Right forelimb (tissue), 1 donor: ENCODE data around the gene FBXW11.
"Not testable (repeated sequence)": the region's sequence is repeated elsewhere in the genome, so short reads cannot be mapped to it uniquely, and the experiment has no call there.

ENCODE experiments used
- DNase-seq: peaks from one replicate; pipeline ENCODE4 v3.0.0-alpha.2; 2018

Gene FBXW11

DNA sequence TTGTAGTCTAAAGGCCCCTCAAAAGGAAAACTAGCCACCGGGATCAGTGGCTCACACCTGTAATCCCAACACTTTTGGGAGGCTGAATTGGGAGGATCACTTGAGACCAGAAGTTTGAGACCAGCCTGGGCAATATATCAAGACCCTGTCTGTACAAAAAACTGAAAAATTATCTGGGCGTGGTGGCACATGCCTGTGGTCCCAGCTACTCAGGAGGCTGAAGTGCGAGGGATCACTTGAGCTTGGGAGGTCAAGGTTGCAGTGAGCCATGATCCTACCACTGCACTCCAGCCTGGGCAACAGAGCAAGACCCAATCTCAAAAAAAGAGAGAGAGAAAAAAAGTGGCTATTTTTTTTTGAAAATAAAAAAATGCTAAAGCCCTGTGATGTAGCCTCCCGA, 55.2 kb downstream of the FBXW11 start:
- DNase-seq = no peak

DNA sequence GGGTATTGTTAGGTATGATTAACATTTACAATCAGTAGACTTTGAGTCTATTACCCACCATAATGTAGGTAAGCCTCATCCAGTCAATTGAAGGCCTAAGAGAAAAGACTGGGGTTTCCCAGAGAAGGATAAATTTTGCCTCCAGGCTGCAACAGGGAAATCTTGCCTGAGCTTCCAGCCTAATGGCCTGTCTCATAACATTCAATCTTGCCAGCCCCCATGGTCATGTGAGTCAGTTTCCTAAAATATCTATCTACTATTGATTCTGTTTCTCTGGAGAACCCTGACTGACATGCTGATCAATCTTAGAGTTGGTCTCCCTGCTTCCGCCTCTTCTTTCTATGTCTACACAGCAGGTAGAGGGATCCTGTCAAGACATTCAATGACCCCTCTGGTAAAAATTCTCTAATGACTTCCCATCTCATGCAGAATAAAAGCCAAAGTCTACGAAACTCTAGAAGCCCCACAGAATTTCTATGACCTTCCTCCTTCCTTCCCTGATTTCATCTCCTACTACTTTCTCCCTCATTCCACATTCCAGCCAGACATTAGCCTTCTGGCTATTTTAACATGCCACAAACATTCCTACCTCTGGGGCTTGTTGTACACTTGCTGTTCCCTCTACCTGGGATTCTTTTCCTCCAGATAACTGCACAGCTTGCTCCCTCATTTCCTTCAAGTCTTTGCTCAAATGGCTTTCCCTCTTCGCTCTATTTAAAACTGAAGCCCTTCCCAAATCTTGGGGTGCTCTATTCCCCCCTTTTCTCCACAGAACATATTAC, 60.2 kb downstream of the FBXW11 start:
- no peak for DNase-seq

DNA sequence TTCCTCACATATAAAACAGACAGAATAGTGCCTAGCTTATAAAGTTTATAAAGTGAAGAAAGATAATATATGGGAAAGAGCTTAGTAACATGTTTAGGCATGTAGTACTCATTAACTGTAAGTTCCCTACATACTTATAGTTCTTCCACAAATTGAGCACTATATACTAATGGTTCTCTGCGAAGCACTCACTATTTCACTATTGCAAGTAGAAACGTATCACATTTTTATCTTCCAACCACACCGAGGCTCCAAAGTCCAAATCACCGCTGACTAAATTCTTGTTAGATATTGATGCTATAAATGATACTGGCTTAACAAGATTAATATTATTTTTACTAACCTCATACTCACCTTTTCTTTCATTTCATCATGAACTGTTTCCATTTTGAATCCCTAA, 61.0 kb downstream of the FBXW11 start:
- DNase-seq = no peak

DNA sequence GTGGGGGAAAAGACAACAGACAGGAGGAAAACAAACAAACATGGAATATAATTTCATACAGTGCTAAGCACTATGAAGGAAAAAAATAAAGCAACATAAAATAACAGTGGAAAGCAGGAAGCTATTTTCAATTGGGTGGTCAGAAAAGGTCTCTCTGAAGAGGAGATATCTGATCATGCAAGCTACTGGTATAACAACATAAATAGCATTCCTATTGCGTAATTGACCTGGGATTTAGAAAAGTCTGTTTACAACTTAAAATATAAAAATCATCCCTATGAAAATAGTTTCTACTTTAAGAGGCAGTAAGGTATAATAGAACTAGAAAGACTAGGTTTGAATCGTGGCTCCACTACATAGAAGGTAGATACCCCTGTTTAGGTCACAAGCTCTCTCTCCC, 61.4 kb downstream of the FBXW11 start:
- DNase-seq = no peak

DNA sequence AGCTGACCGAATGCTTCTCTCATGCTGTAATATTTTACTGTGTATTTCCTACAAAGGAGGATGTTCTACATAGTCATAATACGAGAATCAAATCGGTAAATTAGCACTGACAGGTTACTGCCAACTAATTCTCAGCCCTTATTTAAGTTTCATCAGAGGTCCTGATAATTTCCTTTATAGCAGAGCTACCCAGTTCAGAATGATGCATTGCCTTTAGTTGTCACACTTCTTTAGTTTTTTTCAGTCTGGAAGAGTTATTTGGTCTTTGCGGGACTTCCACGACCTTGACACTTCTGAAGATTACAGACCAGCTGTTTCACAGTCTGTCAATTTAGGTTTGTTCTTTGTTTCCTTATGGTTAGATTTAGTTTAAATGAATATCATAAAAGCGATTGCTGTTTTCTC, 64.3 kb downstream of the FBXW11 start:
- DNase-seq = not testable (repeated sequence)

DNA sequence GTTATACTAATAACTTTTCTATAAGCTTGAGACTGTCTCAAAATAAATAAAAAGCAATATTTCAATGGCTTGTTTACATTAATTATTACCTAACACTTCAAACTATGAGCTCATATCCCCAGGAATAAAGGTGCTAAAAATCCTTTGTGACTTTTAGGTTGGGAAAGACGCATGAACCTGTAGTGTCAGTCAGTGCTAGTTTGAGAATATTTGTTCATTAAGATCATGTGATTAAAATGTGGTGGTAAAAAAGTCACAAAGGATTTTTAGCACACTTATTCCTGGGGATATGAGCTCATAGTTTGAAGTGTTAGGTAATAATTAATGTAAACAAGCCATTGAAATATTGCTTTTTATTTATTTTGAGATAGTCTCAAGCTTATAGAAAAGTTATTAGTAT, 64.8 kb downstream of the FBXW11 start:
- not testable (repeated sequence) for DNase-seq

DNA sequence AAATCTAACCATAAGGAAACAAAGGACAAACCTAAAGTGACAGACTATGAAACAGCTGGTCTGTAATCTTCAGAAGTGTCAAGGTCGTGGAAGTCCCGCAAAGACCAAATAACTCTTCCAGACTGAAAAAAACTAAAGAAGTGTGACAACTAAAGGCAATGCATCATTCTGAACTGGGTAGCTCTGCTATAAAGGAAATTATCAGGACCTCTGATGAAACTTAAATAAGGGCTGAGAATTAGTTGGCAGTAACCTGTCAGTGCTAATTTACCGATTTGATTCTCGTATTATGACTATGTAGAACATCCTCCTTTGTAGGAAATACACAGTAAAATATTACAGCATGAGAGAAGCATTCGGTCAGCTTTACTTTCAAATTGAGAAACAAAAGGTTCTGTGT, 65.2 kb downstream of the FBXW11 start:
- DNase-seq = not testable (repeated sequence)

DNA sequence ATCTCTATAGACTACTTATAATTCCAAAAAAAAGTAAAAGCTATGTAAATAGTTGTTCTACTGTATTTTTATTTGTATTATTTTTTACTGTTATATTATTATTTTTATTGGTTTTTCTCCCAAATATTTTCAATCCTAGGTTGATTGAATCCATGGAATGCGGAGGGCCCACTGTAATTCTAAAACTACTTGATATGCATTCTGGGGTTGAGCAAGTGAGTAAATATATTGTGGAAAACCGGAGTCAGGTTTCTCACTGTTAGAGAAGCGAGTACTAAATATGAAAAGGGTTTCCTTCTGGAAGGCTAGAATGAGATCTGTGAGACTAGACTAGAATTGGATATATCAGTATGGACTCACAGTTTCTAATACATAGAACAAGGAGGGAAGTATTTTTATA, 66.5 kb downstream of the FBXW11 start:
- no peak for DNase-seq

DNA sequence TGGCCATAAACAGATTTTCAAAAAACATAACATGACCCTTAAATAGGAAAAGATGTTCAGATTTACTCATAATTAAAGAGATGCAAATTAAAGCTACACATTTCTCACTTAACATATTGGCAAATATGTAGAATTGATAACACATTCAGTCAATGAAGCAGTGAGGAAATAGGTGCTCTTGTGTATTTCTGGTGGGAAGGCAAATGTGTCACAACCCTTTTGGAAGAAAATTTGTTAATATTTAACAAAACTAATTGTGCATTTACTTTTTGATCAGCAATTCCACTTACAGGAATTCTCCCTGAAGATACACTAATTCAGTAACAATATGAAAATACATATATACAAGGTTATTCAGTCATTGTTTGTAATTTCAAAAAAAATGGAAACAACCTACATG, 68.1 kb downstream of the FBXW11 start:
- no peak for DNase-seq

DNA sequence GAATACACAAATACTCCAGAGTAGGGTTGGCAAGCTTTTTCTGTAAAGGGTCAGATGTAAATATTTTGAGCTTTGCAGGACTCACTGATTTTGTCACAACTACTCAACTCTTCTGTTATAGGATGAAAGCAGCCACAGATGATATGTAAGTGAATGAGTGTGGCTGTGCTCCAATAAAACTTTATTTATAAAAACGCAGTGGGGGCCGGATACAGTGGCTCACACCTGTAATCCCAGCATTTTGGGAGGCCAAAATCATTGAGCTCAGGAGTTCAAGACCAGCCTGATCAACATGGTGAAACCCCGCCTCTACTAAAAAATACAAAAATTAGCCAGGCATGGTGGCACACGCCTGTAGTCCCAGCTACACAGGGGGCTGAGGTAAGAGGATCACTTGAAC, 69.1 kb downstream of the FBXW11 start:
- no peak for DNase-seq

DNA sequence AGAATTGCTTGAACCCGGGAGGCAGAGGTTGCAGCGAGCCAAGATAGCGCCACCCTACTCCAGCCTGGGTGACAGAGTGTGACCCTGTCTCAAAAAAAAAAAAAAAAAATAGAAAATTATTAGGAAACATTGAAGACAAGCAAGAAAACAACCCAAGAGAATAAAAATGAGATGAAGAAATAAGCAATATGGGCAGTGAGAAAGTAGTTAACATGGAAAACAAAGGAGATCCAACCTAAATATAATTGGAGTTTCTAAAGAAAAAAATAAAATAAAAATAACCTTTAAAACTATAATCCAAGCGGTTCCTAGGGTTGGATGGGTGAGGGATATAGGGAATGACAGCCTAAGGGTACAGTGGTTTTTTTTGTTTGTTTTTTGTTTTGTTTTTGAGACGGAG, 71.9 kb downstream of the FBXW11 start:
- DNase-seq = no peak

DNA sequence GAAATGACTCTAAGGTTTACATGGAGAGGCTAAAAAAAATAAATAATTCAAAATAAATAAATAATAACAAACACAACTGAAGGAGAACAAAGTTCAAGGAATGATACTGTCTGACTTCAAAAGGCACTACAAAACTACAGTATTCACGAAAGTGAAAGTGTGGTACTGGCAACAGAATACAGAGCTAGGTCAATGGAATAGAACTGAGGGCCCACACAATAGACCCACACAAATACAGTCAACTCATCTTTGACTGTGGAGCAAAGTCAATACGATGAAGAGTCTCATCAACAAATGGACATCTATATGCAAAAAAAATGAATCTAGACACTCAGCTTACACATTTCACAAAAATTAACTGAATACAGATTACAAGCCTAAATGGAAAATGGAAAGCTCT, 75.3 kb downstream of the FBXW11 start:
- no peak for DNase-seq

DNA sequence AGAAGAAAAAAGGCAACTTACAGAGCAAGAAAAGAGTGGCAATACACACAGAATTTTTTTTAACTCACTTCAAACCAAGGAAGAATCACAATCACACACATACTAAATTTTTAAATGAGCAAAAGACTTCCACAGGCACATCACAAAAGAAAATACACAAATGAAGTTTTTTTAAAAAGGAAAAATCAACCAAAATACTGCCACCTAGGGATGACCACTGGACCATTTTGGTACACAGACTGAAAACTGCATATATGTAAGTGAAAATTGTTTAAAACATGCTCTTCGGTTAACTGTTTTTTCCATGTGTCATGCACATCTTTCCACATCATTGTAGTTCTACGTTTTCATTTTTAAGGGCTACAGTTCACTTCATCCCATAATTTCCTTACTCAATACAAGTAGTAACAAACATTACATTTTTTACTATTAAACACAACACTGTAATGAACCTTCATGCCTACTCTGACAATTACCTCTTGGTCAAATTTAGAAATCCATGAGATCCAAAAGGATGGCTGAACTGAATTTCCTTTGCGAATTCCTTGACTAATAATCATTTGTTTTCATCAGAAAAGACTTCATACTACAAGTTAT, 79.0 kb downstream of the FBXW11 start:
- DNase-seq = no peak

DNA sequence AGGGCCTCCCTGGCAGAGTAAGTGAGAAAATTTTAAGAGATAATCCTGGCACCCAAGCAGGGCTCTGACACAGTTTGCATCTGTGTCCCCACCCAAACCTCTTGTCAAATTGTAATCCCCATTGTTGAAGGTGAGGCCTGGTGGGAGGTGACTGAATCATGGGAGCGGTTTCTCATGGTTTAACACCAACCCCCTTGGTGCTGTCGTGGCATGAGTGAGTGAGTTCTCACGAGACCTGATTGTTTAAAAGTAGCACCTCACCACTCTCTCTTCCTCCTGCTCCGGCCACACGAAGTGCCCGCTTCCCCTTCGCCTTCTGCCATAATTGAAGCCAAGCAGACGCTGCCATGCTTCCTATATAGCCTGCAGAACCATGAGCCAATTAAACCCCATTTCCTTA, 80.1 kb downstream of the FBXW11 start:
- no peak for DNase-seq

DNA sequence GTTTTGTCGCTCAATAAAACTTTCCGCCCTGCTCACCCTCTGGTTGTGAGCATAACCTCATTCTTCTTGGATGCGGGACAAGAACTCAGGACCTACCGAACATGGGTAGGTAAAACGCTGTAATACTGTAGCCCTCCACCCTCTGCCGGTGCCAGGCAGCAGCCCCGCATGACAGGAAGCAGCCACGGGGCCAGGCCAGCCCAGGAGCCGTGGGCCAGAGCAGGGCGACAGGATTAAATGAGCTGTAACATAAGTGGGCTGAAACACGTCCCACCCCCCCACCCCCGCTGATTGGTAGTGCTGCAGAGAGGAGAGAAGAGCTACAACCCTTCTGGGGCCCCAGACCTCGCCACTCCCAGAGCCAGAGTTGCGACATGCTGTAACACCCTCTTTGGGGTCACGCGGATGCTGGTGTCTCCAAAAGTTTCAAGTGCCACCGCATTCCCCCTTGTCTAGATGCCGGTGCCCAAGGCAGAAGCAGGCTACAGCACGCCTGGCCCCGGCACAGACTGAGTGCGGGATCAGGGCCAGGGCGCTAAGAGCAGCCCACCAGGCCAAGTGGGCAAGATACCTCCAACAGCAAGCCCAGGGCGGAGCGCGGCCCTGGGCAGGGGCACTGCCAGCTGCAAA, 81.8 kb downstream of the FBXW11 start:
- no peak for DNase-seq

DNA sequence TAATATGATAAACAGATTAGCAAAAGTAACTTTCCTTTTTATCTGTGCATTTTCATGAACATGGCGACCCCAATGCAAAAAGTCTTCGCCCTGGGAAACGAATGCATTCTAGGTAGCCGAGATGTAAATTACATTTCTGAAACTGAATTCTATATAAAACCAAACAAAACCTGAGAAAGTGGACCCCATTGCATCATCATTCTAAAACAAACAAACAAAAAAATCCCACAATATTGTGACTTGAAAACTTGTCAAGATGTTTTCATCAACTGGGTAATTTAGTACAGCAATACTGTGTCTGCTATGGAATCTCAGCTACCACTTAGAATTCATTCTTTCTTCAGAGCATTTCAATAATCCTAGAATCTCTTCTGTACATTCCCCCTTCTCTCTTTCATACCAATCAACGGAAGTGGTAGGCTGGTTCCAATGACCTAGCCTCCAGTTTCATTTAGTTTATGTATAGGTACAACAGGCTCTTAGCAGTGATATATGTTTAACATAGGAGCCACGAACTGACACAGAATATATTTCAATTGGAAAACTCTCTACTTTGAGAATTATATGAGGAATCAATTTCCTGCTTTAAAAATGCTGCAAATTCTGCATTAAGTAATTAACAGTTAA, 85.6 kb downstream of the FBXW11 start:
- no peak for DNase-seq

DNA sequence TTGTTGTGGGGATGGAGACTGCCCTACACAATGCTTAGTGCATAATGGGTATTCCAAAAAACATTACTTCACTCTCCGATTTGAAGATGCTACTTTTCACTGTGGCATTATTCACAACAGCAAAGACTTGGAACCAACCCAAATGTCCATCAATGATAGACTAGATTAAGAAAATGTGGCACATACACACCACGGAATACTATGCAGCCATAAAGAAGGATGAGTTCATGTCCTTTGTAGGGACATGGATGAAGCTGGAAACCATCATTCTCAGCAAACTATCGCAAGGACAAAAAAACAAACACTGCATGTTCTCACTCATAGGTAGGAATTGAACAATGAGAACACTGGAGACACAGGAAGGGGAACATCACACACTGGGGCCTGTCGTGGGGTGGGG, 90.7 kb downstream of the FBXW11 start:
- DNase-seq = not testable (repeated sequence)

DNA sequence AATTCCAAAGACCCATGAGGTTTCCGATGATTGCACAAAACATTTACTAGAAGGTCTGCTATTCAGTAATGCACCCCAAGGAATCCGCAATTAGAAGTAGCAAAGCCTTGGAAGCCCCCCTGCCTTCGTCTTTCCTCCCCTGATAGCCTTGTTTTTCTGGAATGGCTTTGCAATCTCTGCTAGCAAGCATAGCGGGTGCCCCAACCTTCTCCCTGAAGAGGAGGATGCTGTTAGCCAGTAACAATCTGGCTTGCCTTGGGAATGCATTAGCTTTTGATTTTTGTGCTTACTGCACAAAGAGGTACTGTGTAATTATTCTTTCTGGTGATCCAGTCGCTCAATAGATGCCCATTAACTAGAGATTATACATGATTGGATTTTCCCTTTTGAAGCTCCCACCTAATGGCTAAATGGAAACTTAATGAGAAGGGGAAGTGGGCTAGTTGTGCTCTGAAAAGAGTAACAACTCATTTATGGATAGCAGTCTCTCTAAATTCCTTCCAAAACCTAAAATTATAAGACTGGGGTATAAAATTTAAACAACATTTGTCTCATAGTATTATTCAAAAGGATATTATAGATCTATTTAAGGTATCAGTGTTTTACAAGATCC, 91.6 kb downstream of the FBXW11 start:
- DNase-seq = no peak

DNA sequence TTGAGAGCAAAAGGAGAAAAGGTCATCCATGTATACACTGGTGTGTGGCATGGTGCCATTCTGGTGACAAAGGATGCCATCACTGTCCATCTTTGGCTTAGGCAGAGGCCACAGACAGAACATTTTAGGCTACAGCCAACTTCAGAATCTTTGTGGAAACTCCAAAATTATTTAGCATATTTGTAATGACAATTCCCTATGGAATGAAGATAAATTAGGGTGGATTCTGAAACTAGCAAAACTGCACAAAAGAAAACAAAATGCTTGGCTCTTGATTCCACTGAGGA, 92.5 kb downstream of the FBXW11 start:
- DNase-seq = no peak

DNA sequence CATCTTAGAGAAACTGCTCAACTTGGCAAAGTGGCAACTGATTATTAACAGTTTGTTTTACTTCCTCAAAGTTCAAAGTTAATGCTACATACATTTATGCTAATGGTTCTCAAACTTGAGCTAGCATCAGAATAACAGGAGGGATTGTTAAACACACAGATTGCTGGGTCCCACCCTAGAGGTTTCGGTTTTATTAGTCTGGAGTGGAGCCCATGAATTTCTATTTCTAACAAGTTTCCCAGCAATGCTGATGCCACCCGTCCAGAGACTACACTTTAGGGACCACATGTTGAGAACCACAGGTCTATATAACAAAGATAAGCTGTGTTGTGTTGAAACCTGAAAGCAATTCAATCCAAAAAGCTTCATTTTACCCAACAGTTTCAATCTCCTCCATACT, 95.3 kb downstream of the FBXW11 start:
- DNase-seq = no peak

DNA sequence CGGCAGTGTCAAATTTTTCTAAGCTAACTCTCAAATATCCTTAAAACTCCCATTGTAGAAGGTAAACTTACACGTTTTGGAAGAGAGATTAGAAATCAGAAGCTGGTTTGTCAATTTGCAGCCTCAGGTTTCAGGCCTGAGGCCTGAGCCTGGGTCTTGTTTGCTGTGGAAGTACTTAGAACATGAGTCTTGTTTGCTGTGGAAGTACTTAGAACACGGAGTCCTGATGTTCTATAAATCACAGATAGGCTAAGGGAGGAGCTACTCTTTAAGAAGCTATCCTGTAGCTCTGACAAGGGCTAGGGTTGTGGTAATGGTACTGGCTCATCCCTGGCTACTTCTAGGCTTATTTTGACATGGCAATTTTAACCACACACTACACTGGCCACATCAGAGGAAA, 97.8 kb downstream of the FBXW11 start:
- no peak for DNase-seq

DNA sequence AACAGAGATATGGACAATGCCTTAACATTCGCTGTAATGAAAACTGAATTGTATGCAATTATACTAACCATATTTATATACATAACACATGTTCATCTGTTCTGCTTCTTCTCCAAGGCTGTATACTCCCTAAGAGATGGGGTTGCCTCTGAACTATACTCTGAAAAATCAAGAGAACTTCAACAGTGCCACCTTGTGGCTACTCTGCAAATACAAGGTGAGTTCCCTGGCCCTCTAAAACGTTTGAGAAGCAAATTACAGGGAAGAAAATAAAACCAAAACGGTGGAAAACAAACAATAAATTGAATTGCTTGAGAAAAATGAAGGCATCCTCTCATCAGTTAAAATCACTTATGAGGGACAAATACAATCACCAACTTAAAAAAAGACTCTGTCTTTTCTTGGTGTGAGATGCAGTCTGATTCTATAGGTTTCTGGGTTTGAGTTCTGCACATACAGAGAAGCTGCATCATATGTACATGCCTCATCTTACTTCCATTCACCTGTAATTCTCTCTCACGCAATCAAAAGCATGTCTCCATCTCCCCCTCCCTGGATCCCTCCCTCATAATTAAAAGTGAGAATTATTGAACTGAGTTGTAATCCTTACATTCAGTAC, 98.6 kb downstream of the FBXW11 start:
- no peak for DNase-seq
